Measurements from ENCODE around the gene FAM168A.
"Not testable (repeated sequence)": the region's sequence is repeated elsewhere in the genome, so short reads cannot be mapped to it uniquely, and the experiment has no call there.

Gene FAM168A

GRCh38 chr11:73470036-73470612 lies 127.8 kb downstream of the FAM168A start:
- not testable (repeated sequence) for DNase-seq (ENCODE audit: low read depth, low spot score)

- DNase-seq (ENCODE audit: low read depth, low spot score), result no peak
Measured at GRCh38 chr11:73469401-73469800, 128.5 kb downstream of the FAM168A start.

GRCh38 chr11:73468590-73469161 lies 129.2 kb downstream of the FAM168A start:
- DNase-seq (ENCODE audit: low read depth, low spot score), result no peak

GRCh38 chr11:73467505-73467904 lies 130.4 kb downstream of the FAM168A start:
- DNase-seq (ENCODE audit: low read depth, low spot score), result no peak

GRCh38 chr11:73466643-73467042 lies 131.3 kb downstream of the FAM168A start:
- no peak for DNase-seq (ENCODE audit: low read depth, low spot score)

GRCh38 chr11:73465871-73466270 lies 132.0 kb downstream of the FAM168A start:
- no peak for DNase-seq (ENCODE audit: low read depth, low spot score)

GRCh38 chr11:73465023-73465675 lies 132.8 kb downstream of the FAM168A start:
- no peak for DNase-seq (ENCODE audit: low read depth, low spot score)

- no peak for DNase-seq (ENCODE audit: low read depth, low spot score)
Measured at GRCh38 chr11:73464347-73464746, 133.6 kb downstream of the FAM168A start.

- DNase-seq (ENCODE audit: low read depth, low spot score), result no peak
Measured at GRCh38 chr11:73463359-73463758, 134.6 kb downstream of the FAM168A start.

GRCh38 chr11:73461964-73462363 lies 135.9 kb downstream of the FAM168A start:
- no peak for DNase-seq (ENCODE audit: low read depth, low spot score)

- DNase-seq (ENCODE audit: low read depth, low spot score), result no peak
Measured at GRCh38 chr11:73461335-73461840, 136.5 kb downstream of the FAM168A start.

GRCh38 chr11:73458201-73458600 lies 139.7 kb downstream of the FAM168A start:
- no peak for DNase-seq (ENCODE audit: low read depth, low spot score)

- peak; percentile 17 for DNase-seq (ENCODE audit: low read depth, low spot score)
Measured at GRCh38 chr11:73454987-73455386, 142.9 kb downstream of the FAM168A start.

- no peak for DNase-seq (ENCODE audit: low read depth, low spot score)
Measured at GRCh38 chr11:73453562-73453961, 144.3 kb downstream of the FAM168A start.

GRCh38 chr11:73452726-73453125 lies 145.2 kb downstream of the FAM168A start:
- DNase-seq (ENCODE audit: low read depth, low spot score), result no peak

- DNase-seq (ENCODE audit: low read depth, low spot score), result no peak
Measured at GRCh38 chr11:73451896-73452295, 146.0 kb downstream of the FAM168A start.

GRCh38 chr11:73446766-73447165 lies 151.1 kb downstream of the FAM168A start:
- no peak for DNase-seq (ENCODE audit: low read depth, low spot score)

GRCh38 chr11:73445980-73446379 lies 151.9 kb downstream of the FAM168A start:
- no peak for DNase-seq (ENCODE audit: low read depth, low spot score)

GRCh38 chr11:73439002-73439843 lies 158.7 kb downstream of the FAM168A start:
- no peak for DNase-seq (ENCODE audit: low read depth, low spot score)

- not testable (repeated sequence) for DNase-seq (ENCODE audit: low read depth, low spot score)
Measured at GRCh38 chr11:73436859-73437258, 161.1 kb downstream of the FAM168A start.

- DNase-seq (ENCODE audit: low read depth, low spot score), result no peak
Measured at GRCh38 chr11:73431396-73431795, 166.5 kb downstream of the FAM168A start.

GRCh38 chr11:73430326-73430725 lies 167.6 kb downstream of the FAM168A start:
- peak; percentile 75 for DNase-seq (ENCODE audit: low read depth, low spot score)

All from ELF-1 (cell line).